ENCODE results near the gene USPL1. TPM values are rescaled to one million over a fixed set of nuclear protein-coding genes. Genes with fewer than 3 reads are reported as not detected.

Gene USPL1
- polyA plus RNA-seq, 1 donor from 2014 or later = 60.1 TPM

DNA sequence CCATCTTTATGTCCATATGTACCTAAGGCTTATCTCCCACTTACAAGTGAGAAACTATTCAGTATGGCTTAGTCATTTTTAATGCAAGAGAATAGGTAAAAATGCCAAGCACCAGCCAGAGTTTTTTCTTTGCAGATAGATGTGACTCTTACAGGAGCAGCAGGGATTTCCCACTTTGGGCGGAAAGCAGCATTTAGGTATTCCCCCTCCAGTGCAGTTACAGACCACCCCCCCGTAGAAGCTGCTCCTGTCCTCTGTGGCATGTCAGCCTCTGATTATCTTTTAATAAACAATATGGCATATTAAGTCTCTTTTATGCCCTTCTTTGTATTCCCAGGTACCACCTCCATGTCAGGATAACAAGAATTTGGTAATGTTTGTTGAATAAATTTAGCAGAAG lies 24.7 kb upstream of the USPL1 start:
- Histone ChIP-seq H3K79me2 (replicated peaks; ENCODE audit: insufficient read depth, low read length) (no peaks in the 10 kb centered on the region), H3K27me3 (ENCODE audit: insufficient read depth, low read depth, low read length) (no peaks in the 10 kb centered on the region), H2AFZ (ENCODE audit: low read depth, low read length) (no peak overlapping the region), H3K36me3 (ENCODE audit: insufficient read depth, low read length) (no peaks in the 10 kb centered on the region), H3K4me3 (ENCODE audit: low read length) (no peak overlapping the region), H3F3A (ENCODE audit: insufficient read depth, low read length, poor library complexity, severe bottlenecking) (no peaks in the 10 kb centered on the region), H3K9ac (ENCODE audit: low read length) (no peak overlapping the region), H3K27ac (ENCODE audit: low read length) (no peak overlapping the region), H3K9me2 (ENCODE audit: insufficient read depth, low read length) (no peaks in the 10 kb centered on the region), H3K9me3 (ENCODE audit: low read length) (no peaks in the 10 kb centered on the region), H3K4me2 (ENCODE audit: low read length) (no peak overlapping the region), H4K20me1 (ENCODE audit: insufficient read depth) (no peaks in the 10 kb centered on the region)
- TF ChIP-seq POLR2AphosphoS5 (IDR thresholded peaks at IDR 0.05) (no peak), TAF1 (IDR thresholded peaks at IDR 0.05; ENCODE audit: low read depth) (no peak), SMC3 (conservative IDR thresholded peaks at IDR 0.05; ENCODE audit: poor library complexity) (no peak), RAD21 (conservative IDR thresholded peaks at IDR 0.05) (no peak), MXI1 (conservative IDR thresholded peaks at IDR 0.05; ENCODE audit: poor library complexity, severe bottlenecking) (no peak), EZH2 (IDR thresholded peaks at IDR 0.05; ENCODE audit: borderline replicate concordance, insufficient read depth, low read length, poor library complexity, severe bottlenecking) (no peak), EP300 (conservative IDR thresholded peaks at IDR 0.05; ENCODE audit: poor library complexity, severe bottlenecking) (no peak)
- TF ChIP-seq, protein P1, sequence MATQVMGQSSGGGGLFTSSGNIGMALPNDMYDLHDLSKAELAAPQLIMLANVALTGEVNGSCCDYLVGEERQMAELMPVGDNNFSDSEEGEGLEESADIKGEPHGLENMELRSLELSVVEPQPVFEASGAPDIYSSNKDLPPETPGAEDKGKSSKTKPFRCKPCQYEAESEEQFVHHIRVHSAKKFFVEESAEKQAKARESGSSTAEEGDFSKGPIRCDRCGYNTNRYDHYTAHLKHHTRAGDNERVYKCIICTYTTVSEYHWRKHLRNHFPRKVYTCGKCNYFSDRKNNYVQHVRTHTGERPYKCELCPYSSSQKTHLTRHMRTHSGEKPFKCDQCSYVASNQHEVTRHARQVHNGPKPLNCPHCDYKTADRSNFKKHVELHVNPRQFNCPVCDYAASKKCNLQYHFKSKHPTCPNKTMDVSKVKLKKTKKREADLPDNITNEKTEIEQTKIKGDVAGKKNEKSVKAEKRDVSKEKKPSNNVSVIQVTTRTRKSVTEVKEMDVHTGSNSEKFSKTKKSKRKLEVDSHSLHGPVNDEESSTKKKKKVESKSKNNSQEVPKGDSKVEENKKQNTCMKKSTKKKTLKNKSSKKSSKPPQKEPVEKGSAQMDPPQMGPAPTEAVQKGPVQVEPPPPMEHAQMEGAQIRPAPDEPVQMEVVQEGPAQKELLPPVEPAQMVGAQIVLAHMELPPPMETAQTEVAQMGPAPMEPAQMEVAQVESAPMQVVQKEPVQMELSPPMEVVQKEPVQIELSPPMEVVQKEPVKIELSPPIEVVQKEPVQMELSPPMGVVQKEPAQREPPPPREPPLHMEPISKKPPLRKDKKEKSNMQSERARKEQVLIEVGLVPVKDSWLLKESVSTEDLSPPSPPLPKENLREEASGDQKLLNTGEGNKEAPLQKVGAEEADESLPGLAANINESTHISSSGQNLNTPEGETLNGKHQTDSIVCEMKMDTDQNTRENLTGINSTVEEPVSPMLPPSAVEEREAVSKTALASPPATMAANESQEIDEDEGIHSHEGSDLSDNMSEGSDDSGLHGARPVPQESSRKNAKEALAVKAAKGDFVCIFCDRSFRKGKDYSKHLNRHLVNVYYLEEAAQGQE (IDR thresholded peaks at IDR 0.05; ENCODE audit: borderline replicate concordance) = no peak
- TF ChIP-seq, protein P2, sequence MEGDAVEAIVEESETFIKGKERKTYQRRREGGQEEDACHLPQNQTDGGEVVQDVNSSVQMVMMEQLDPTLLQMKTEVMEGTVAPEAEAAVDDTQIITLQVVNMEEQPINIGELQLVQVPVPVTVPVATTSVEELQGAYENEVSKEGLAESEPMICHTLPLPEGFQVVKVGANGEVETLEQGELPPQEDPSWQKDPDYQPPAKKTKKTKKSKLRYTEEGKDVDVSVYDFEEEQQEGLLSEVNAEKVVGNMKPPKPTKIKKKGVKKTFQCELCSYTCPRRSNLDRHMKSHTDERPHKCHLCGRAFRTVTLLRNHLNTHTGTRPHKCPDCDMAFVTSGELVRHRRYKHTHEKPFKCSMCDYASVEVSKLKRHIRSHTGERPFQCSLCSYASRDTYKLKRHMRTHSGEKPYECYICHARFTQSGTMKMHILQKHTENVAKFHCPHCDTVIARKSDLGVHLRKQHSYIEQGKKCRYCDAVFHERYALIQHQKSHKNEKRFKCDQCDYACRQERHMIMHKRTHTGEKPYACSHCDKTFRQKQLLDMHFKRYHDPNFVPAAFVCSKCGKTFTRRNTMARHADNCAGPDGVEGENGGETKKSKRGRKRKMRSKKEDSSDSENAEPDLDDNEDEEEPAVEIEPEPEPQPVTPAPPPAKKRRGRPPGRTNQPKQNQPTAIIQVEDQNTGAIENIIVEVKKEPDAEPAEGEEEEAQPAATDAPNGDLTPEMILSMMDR (IDR thresholded peaks at IDR 0.05; ENCODE audit: poor library complexity, severe bottlenecking) = no peak

DNA sequence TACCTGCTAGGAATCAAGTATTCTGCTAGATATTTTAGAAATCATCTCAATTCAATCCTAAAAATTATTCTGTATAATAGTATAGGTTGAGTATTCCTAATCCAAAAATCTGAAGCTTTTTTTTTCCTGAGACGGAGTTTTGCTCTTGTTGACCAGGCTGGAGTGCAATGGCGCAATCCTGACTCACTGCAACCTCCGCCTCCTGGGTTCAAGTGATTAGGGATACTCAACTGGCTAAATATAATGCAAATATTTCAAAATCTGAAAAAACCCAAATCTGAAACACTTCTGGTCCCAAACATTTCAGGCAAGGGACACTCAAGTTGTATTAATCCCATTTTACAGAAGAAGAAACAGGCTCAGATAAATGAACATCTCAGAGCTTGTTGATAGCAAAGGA lies 17.2 kb upstream of the USPL1 start:
- no peaks in the 10 kb centered on the region for H3K9me3 ChIP-seq (ENCODE audit: low read length)
- no peaks in the 10 kb centered on the region for H3K79me2 ChIP-seq (replicated peaks; ENCODE audit: insufficient read depth, low read length)
- no peaks in the 10 kb centered on the region for H4K20me1 ChIP-seq (ENCODE audit: insufficient read depth)
- TF ChIP-seq SMC3 (conservative IDR thresholded peaks at IDR 0.05; ENCODE audit: poor library complexity) (no peak), EP300 (conservative IDR thresholded peaks at IDR 0.05; ENCODE audit: poor library complexity, severe bottlenecking) (no peak), RAD21 (conservative IDR thresholded peaks at IDR 0.05) (no peak), EZH2 (IDR thresholded peaks at IDR 0.05; ENCODE audit: borderline replicate concordance, insufficient read depth, low read length, poor library complexity, severe bottlenecking) (no peak), TAF1 (IDR thresholded peaks at IDR 0.05; ENCODE audit: low read depth) (no peak), POLR2AphosphoS5 (IDR thresholded peaks at IDR 0.05) (no peak), MXI1 (conservative IDR thresholded peaks at IDR 0.05; ENCODE audit: poor library complexity, severe bottlenecking) (no peak)
- TF ChIP-seq, protein P1 (IDR thresholded peaks at IDR 0.05; ENCODE audit: borderline replicate concordance) = no peak
- TF ChIP-seq, protein P2 (IDR thresholded peaks at IDR 0.05; ENCODE audit: poor library complexity, severe bottlenecking) = no peak
- no peak overlapping the region for H3K27ac ChIP-seq (ENCODE audit: low read length)
- no peak overlapping the region for H3K4me2 ChIP-seq (ENCODE audit: low read length)
- no peaks in the 10 kb centered on the region for H3K27me3 ChIP-seq (ENCODE audit: insufficient read depth, low read depth, low read length)
- no peak overlapping the region for H3K9ac ChIP-seq (ENCODE audit: low read length)
- H3F3A ChIP-seq (ENCODE audit: insufficient read depth, low read length, poor library complexity, severe bottlenecking) = no peaks in the 10 kb centered on the region
- H3K36me3 ChIP-seq (ENCODE audit: insufficient read depth, low read length) = no peaks in the 10 kb centered on the region
- H3K4me3 ChIP-seq (ENCODE audit: low read length) = no peak overlapping the region
- H3K9me2 ChIP-seq (ENCODE audit: insufficient read depth, low read length) = no peaks in the 10 kb centered on the region
- H2AFZ ChIP-seq (ENCODE audit: low read depth, low read length) = no peak overlapping the region

Data from neural cell (in vitro differentiated cells).